Glutamatergic neuron (in vitro differentiated cells): ENCODE measurements around the gene PCDHGC3. TPM values are rescaled to one million over a fixed set of nuclear protein-coding genes. Genes with fewer than 3 reads are reported as not detected.

Source experiments
- DNase-seq: peaks from one replicate; pipeline ENCODE4 v3.0.0; 2022
- H3K27ac Mint-ChIP-seq: one replicate; pipeline ENCODE4 v1.8.0; 2020; ENCODE audit warnings: mild to moderate bottlenecking, mixed read lengths, inconsistent platforms; ENCODE audit not compliant: unreplicated experiment
- H3K27me3 Mint-ChIP-seq: one replicate; pipeline ENCODE4 v1.8.0; 2020; ENCODE audit warnings: mild to moderate bottlenecking, moderate library complexity, mixed read lengths, inconsistent platforms; ENCODE audit not compliant: unreplicated experiment
- H3K36me3 Mint-ChIP-seq: one replicate; pipeline ENCODE4 v1.8.0; 2020; ENCODE audit warnings: mild to moderate bottlenecking, mixed read lengths, inconsistent platforms; ENCODE audit not compliant: unreplicated experiment
- H3K4me1 Mint-ChIP-seq: one replicate; pipeline ENCODE4 v1.8.0; 2020; ENCODE audit warnings: mild to moderate bottlenecking, low read depth, mixed read lengths, inconsistent platforms; ENCODE audit not compliant: unreplicated experiment
- H3K4me3 Mint-ChIP-seq: one replicate; pipeline ENCODE4 v1.8.0; 2020; ENCODE audit warnings: mild to moderate bottlenecking, mixed read lengths, inconsistent platforms; ENCODE audit not compliant: unreplicated experiment
- H3K9me3 Mint-ChIP-seq: one replicate; pipeline ENCODE4 v1.8.0; 2020; ENCODE audit warnings: mild to moderate bottlenecking, moderate library complexity, mixed read lengths, inconsistent platforms; ENCODE audit not compliant: unreplicated experiment
- CTCF ChIP-seq: fragments of 200-600 bp; sonication (generic); IDR thresholded peaks from one replicate; pipeline ENCODE4 v1.5.0; 2021; ENCODE audit not compliant: partially characterized antibody, unreplicated experiment
- total RNA-seq: library from RNA; stranded (reverse); fragmentation: NEBNext Ultra II Directional; extraction: Animal tissue kit (Norgen Biotek cat#: 25700); gene quantifications from one replicate; pipeline ENCODE4 v1.2.1, GENCODE V29; 2021; ENCODE audit not compliant: unreplicated experiment

The PCDHGC3 gene
- total RNA-seq, 1 donor from 2014 or later = 40.1 TPM

- Mint-ChIP-seq H3K4me3 (no peak overlapping the region), H3K36me3 (peaks cover 3% of the 10 kb centered on the region)
Observed at GRCh38 chr5:141517312-141517711, 41.5 kb downstream of the PCDHGC3 start.

GRCh38 chr5:141517880-141518617, 42.3 kb downstream of the PCDHGC3 start:
- Mint-ChIP-seq H3K27ac (peak overlapping the region; percentile 97), H3K36me3 (peaks cover 3% of the 10 kb centered on the region), H3K9me3 (peaks cover 24% of the 10 kb centered on the region), H3K4me3 (peak overlapping the region; percentile 70), H3K4me1 (peaks cover 53% of the 10 kb centered on the region), H3K27me3 (peaks cover 14% of the 10 kb centered on the region)
- no peak for TF ChIP-seq CTCF
- no peak for DNase-seq

More at GRCh38 chr5:141517312-141517711, 41.5 kb downstream of the PCDHGC3 start:
- TF ChIP-seq CTCF = no peak
- no peak for DNase-seq
- Mint-ChIP-seq H3K9me3 (peaks cover 26% of the 10 kb centered on the region), H3K27me3 (peaks cover 18% of the 10 kb centered on the region), H3K27ac (peak overlapping the region; percentile 97), H3K4me1 (peaks cover 56% of the 10 kb centered on the region)

- peaks cover 51% of the 10 kb centered on the region for H3K4me1 Mint-ChIP-seq
Observed at GRCh38 chr5:141518618-141519015, 42.9 kb downstream of the PCDHGC3 start.

GRCh38 chr5:141519605-141520565, 44.1 kb downstream of the PCDHGC3 start:
- Mint-ChIP-seq H3K4me3 (no peak overlapping the region), H3K27ac (no peak overlapping the region), H3K4me1 (peaks cover 52% of the 10 kb centered on the region), H3K27me3 (peaks cover 3% of the 10 kb centered on the region), H3K36me3 (peaks cover 3% of the 10 kb centered on the region), H3K9me3 (peaks cover 13% of the 10 kb centered on the region)
- no peak for TF ChIP-seq CTCF
- no peak for DNase-seq

More at GRCh38 chr5:141518618-141519015, 42.9 kb downstream of the PCDHGC3 start:
- peaks cover 3% of the 10 kb centered on the region for H3K36me3 Mint-ChIP-seq
- no peak overlapping the region for H3K27ac Mint-ChIP-seq
- no peak overlapping the region for H3K4me3 Mint-ChIP-seq
- no peak for DNase-seq
- no peak for TF ChIP-seq CTCF
- peaks cover 21% of the 10 kb centered on the region for H3K9me3 Mint-ChIP-seq
- H3K27me3 Mint-ChIP-seq = peaks cover 12% of the 10 kb centered on the region
